ENCODE measurements around the gene CLRN2. TPM values are rescaled to one million over a fixed set of nuclear protein-coding genes. Genes with fewer than 3 reads are reported as not detected.
A peak's percentile ranks its signal among the peaks of the same experiment; 100 is the strongest.

CLRN2 gene
- total RNA-seq, 2 donors from 2014 or later, result not detected

DNA sequence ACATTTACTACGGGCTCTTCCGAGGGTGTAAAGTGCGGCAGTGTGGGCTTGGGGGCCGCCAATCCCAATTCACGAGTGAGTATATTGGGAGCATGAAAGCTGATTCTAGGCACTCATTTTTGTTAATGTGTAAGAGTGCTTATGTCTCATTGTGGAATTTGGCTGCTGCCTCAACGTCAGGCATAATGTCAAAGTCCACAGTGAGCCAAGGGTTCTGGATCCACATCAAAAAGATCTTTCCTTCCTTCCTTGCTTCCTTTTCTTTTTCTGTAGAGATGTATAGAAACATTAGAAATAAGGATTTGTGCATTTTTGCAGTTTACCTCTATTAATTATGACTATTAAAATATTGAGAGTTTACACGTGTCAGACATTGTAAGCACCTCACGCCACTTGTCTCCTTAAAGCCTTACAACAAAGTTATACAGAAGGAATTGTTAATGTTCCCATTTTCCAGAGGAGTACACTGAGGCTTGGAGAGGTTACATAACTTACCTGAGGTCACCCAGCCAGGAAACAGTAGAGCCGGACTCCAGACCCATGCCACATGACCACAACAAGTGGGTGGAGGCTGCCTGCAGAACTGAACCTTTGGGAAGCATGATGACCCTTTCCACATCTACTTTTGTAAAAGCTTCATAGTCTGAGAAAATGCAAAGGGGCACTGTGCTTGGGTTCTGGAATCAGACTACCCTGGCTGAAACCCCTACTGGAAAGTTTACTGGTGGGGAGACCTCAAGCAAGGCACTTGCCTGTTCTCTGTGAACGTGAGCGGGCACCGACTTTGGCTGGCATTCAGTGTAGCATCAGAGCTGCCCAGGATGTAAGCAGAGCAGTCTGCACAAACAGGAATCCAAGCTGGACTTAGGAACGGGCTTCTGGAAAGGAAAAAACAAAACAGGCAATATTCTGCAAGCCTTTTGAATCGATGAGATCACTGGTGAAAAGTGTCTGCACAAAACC, 761 bp downstream of the CLRN2 start:
- Histone ChIP-seq H3K27me3 (replicated peaks; ENCODE audit: insufficient read depth) (no peaks in the 10 kb centered on the region), H3K9me3 (no peaks in the 10 kb centered on the region), H3K36me3 (no peaks in the 10 kb centered on the region), H3K4me1 (replicated peaks) (no peaks in the 10 kb centered on the region), H3K4me3 (no peak overlapping the region), H3K27ac (no peak overlapping the region)
- 59% methylated on average over 14 of the region's 14 CpGs for WGBS
- DNase-seq (ENCODE audit: low spot score), result peak; percentile 23
- intact Hi-C loops (cut with DNase I), result no loop called here
- TF ChIP-seq, protein P1, sequence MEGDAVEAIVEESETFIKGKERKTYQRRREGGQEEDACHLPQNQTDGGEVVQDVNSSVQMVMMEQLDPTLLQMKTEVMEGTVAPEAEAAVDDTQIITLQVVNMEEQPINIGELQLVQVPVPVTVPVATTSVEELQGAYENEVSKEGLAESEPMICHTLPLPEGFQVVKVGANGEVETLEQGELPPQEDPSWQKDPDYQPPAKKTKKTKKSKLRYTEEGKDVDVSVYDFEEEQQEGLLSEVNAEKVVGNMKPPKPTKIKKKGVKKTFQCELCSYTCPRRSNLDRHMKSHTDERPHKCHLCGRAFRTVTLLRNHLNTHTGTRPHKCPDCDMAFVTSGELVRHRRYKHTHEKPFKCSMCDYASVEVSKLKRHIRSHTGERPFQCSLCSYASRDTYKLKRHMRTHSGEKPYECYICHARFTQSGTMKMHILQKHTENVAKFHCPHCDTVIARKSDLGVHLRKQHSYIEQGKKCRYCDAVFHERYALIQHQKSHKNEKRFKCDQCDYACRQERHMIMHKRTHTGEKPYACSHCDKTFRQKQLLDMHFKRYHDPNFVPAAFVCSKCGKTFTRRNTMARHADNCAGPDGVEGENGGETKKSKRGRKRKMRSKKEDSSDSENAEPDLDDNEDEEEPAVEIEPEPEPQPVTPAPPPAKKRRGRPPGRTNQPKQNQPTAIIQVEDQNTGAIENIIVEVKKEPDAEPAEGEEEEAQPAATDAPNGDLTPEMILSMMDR (IDR thresholded peaks at IDR 0.05), result no peak
- TF ChIP-seq POLR2AphosphoS5 (IDR thresholded peaks at IDR 0.05) (no peak), POLR2A (IDR thresholded peaks at IDR 0.05) (no peak)

DNA sequence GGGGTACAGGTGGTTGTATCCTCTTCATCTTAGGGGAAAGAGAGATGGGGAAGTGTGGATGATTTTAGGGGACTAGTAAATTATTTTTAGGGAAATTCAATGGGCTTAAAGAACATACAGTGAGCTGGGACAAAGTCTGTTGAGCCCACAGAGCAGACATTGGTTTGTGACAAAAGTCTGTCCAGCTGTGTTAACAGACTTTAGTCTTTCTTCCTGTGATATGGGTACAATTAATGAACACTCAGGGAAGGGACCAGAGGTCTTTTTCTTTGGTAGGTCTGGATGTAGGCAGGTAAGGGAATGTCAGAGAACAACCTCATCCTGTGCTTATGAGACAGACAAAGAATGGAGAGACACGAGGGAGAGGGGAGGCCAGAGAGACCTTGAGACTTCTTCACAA, 2.0 kb downstream of the CLRN2 start:
- intact Hi-C loops (cut with DNase I), result no loop called here
- WGBS, result 45% methylated on average over 1 of the region's 1 CpG

GRCh38 chr4:17517664-17518063, 2.7 kb downstream of the CLRN2 start:
- Histone ChIP-seq H3K36me3 (no peaks in the 10 kb centered on the region), H3K4me3 (no peak overlapping the region), H3K27ac (no peak overlapping the region), H3K4me1 (replicated peaks) (no peaks in the 10 kb centered on the region), H3K27me3 (replicated peaks; ENCODE audit: insufficient read depth) (no peaks in the 10 kb centered on the region), H3K9me3 (no peaks in the 10 kb centered on the region)
- TF ChIP-seq, protein P1 (IDR thresholded peaks at IDR 0.05), result no peak
- TF ChIP-seq POLR2A (IDR thresholded peaks at IDR 0.05) (no peak), POLR2AphosphoS5 (IDR thresholded peaks at IDR 0.05) (no peak)
- no peak for DNase-seq (ENCODE audit: low spot score)
- intact Hi-C loops (cut with DNase I), result no loop called here
- WGBS, result 17% methylated on average over 5 of the region's 5 CpGs

More for the DNA sequence above, 2.0 kb downstream of the CLRN2 start:
- Histone ChIP-seq H3K27me3 (replicated peaks; ENCODE audit: insufficient read depth) (no peaks in the 10 kb centered on the region), H3K4me3 (no peak overlapping the region), H3K27ac (no peak overlapping the region), H3K36me3 (no peaks in the 10 kb centered on the region), H3K4me1 (replicated peaks) (no peaks in the 10 kb centered on the region), H3K9me3 (no peaks in the 10 kb centered on the region)
- DNase-seq (ENCODE audit: low spot score), result no peak
- no peak for TF ChIP-seq POLR2AphosphoS5 (IDR thresholded peaks at IDR 0.05)
- TF ChIP-seq, protein P1 (IDR thresholded peaks at IDR 0.05), result no peak
- no peak for TF ChIP-seq POLR2A (IDR thresholded peaks at IDR 0.05)

- DNase-seq (ENCODE audit: low spot score), result no peak
- intact Hi-C loops (cut with DNase I), result no loop called here
Measured at GRCh38 chr4:17521595-17521994, 6.6 kb downstream of the CLRN2 start.

GRCh38 chr4:17523662-17524061, 8.7 kb downstream of the CLRN2 start:
- Histone ChIP-seq H3K36me3 (no peaks in the 10 kb centered on the region), H3K27ac (no peak overlapping the region), H3K4me1 (replicated peaks) (no peaks in the 10 kb centered on the region), H3K27me3 (replicated peaks; ENCODE audit: insufficient read depth) (no peaks in the 10 kb centered on the region), H3K9me3 (no peaks in the 10 kb centered on the region), H3K4me3 (no peak overlapping the region)
- intact Hi-C loops (cut with DNase I), result no loop called here
- 38% methylated on average over 2 of the region's 2 CpGs for WGBS
- DNase-seq (ENCODE audit: low spot score), result no peak
- TF ChIP-seq, protein P1 (IDR thresholded peaks at IDR 0.05), result no peak
- no peak for TF ChIP-seq POLR2AphosphoS5 (IDR thresholded peaks at IDR 0.05)
- no peak for TF ChIP-seq POLR2A (IDR thresholded peaks at IDR 0.05)

More at GRCh38 chr4:17521595-17521994, 6.6 kb downstream of the CLRN2 start:
- 68% methylated on average over 5 of the region's 5 CpGs for WGBS
- Histone ChIP-seq H3K9me3 (no peaks in the 10 kb centered on the region), H3K27ac (no peak overlapping the region), H3K4me1 (replicated peaks) (no peaks in the 10 kb centered on the region), H3K36me3 (no peaks in the 10 kb centered on the region), H3K27me3 (replicated peaks; ENCODE audit: insufficient read depth) (no peaks in the 10 kb centered on the region), H3K4me3 (no peak overlapping the region)
- TF ChIP-seq POLR2A (IDR thresholded peaks at IDR 0.05), result no peak
